ENCODE measurements around the gene CCS. TPM values are rescaled to one million over a fixed set of nuclear protein-coding genes. Genes with fewer than 3 reads are reported as not detected.

The CCS gene
- total and polyA plus RNA-seq, 2 of the 4 experiments (the other 2 are of a cell fraction) = 20.1 to 53.0 TPM

DNA sequence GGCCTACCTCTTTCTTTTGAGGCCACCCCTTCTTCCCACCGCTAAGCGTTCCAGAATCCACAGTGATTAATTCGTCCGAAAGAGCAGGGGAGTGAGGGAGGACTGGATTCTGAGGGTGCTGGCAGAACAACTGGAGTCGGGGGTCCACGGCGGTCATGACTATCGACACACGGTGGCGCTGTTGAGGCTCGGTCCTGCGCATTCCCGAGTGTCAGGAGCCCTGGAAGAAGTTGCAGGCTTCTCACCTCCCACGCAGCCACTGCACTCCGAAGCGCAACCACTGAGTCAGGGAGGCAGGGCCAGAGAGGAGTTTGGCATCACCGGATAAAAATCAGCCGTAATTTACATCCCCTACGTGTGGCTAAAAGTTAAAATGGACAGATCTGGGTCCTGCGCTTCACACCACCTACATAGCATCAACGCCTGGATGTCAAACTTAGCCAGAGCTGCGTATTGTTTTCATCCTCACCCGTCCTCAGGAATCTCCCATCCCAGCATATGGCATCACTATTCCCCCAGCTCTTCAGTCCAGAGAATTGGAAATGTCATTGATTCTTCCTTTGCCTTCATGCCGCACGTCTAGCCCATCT is 13.9 kb upstream of the CCS start (continued):
- TF ChIP-seq BHLHE40 (IDR thresholded peaks at IDR 0.05; ENCODE audit: low read depth, low read length) = peak; percentile 32; the same call in 1 of the 2 replicates

DNA sequence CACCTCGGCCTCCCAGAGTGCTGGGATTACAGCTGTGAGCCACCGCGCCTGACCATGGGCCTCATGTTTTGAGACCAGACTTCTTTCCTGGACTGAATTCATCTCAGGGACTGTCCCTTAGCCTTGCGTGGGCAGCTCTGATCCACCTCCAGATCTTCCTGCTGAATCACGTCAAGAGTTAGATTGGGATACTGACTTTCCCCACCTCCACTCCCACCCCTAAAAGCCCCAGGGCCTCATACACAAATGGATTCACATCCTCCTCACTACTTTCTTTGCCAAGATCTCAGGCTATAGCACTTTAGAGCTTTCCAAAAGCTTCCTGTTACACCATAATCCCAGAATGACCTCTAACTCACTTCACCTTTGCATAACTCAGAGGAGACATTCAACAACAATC is 12.2 kb upstream of the CCS start:
- 0 out of 2 replicates have a peak, but pooled peaks cover 2% of the 10 kb centered on the region for H3K9me3 ChIP-seq (ENCODE audit: control insufficient read depth, insufficient read depth, low read length)
- no peaks in the 10 kb centered on the region for H3K79me1 ChIP-seq (ENCODE audit: low read depth in 1 of 2, low read length in 2 of 2)
- no peak overlapping the region for H2BK120ac ChIP-seq (ENCODE audit: low read depth, low read length)
- 91% methylated on average over 5 of the region's 5 CpGs; no CpG with 5 or more reads in 1 of the 2 experiments for WGBS, 2 experiments (ENCODE audit: extremely low coverage in 2 of 2, insufficient read length in 1 of 2)
- no peak overlapping the region for H2BK5ac ChIP-seq (ENCODE audit: low read depth, low read length, poor library complexity, severe bottlenecking)
- no peak overlapping the region for H3K4ac ChIP-seq (ENCODE audit: low read depth, low read length)
- dilution Hi-C loops (cut with HindIII; ENCODE audit: low sequenced_read_pairs, unreplicated experiment) = no loop called here
- H3K36me3 ChIP-seq (ENCODE audit: control insufficient read depth, insufficient read depth, low read length) = no peaks in the 10 kb centered on the region
- H3K4me3 ChIP-seq (ENCODE audit: insufficient read depth, low read depth, low read length) = no peak overlapping the region
- DNase-seq = peak; percentile 34
- H2AK5ac ChIP-seq (ENCODE audit: low read depth, low read length) = no peak overlapping the region
- no peak overlapping the region for H4K8ac ChIP-seq (ENCODE audit: low read depth in 2 of 2, low read length in 2 of 2)
- BruUV-seq (replicated peaks) = no TSS peak
- no peaks in the 10 kb centered on the region for H4K20me1 ChIP-seq (ENCODE audit: insufficient read depth, low read length)
- ChIA-PET CTCF (interaction anchor here (1.8 kb wide), 1 partner anchor 98 kb away, joined by 5 read pairs; no protein-coding TSS in a partner anchor), POLR2A (ENCODE audit: unreplicated experiment) (no interaction called here)
- no peak overlapping the region for H3K56ac ChIP-seq (ENCODE audit: extremely low read depth, insufficient read depth, low read length)
- peaks cover 6% of the 10 kb centered on the region for H3K4me1 ChIP-seq (ENCODE audit: control insufficient read depth, insufficient read depth, low read length)
- no peaks in the 10 kb centered on the region for H3K9me1 ChIP-seq (ENCODE audit: insufficient read depth, low read length)
- H3K9ac ChIP-seq (ENCODE audit: low read depth, low read length) = no peak overlapping the region
- H3K27me3 ChIP-seq (ENCODE audit: control insufficient read depth, insufficient read depth, low read length) = no peaks in the 10 kb centered on the region
- H3K18ac ChIP-seq (ENCODE audit: low read depth, low read length) = no peak overlapping the region
- no peak overlapping the region for H2AK9ac ChIP-seq (replicated peaks; ENCODE audit: low read depth, low read length, poor library complexity)
- no peak overlapping the region for H2AFZ ChIP-seq (replicated peaks; ENCODE audit: low read length, poor library complexity)
- ATAC-seq (ENCODE audit: low read depth) = no peak
- no peak for TF ChIP-seq NFE2L2 (IDR thresholded peaks at IDR 0.05; ENCODE audit: low read depth, low read length)
- TF ChIP-seq SMC3 (IDR thresholded peaks at IDR 0.05; ENCODE audit: low read depth, low read length) = no peak
- TF ChIP-seq BHLHE40 (IDR thresholded peaks at IDR 0.05; ENCODE audit: low read depth, low read length) = no peak
- TF ChIP-seq CTCF (conservative IDR thresholded peaks at IDR 0.05; ENCODE audit: low read depth, low read length) = no peak
- TF ChIP-seq CHD1 (IDR thresholded peaks at IDR 0.05; ENCODE audit: low read depth, low read length) = no peak
- no peak for TF ChIP-seq ELK1 (IDR thresholded peaks at IDR 0.05; ENCODE audit: borderline replicate concordance, low read depth, low read length)
- no peak for TF ChIP-seq POLR2A (IDR thresholded peaks at IDR 0.05; ENCODE audit: low read depth, low read length)
- no peak for TF ChIP-seq CEBPB (IDR thresholded peaks at IDR 0.05; ENCODE audit: low read depth, low read length)
- no peak for TF ChIP-seq RAD21 (IDR thresholded peaks at IDR 0.05; ENCODE audit: low read length)
- no peak for TF ChIP-seq RFX5 (IDR thresholded peaks at IDR 0.05; ENCODE audit: low read depth, low read length)
- TF ChIP-seq MXI1 (IDR thresholded peaks at IDR 0.05; ENCODE audit: borderline replicate concordance, low read depth, low read length) = no peak
- TF ChIP-seq, protein P1, sequence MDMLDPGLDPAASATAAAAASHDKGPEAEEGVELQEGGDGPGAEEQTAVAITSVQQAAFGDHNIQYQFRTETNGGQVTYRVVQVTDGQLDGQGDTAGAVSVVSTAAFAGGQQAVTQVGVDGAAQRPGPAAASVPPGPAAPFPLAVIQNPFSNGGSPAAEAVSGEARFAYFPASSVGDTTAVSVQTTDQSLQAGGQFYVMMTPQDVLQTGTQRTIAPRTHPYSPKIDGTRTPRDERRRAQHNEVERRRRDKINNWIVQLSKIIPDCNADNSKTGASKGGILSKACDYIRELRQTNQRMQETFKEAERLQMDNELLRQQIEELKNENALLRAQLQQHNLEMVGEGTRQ (IDR thresholded peaks at IDR 0.05; ENCODE audit: low read depth, low read length) = no peak
- TF ChIP-seq RCOR1 (IDR thresholded peaks at IDR 0.05; ENCODE audit: insufficient replicate concordance, low read length) = no peak
- TF ChIP-seq MAFK (IDR thresholded peaks at IDR 0.05; ENCODE audit: low read depth, low read length) = no peak
- H3K27ac ChIP-seq (ENCODE audit: insufficient read depth, low read length) = no peak overlapping the region
- no peak overlapping the region for H2BK15ac ChIP-seq (ENCODE audit: low read depth, low read length)
- in situ Hi-C loops (cut with MboI; ENCODE audit: low sequenced_read_pairs) = no loop called here
- H4K91ac ChIP-seq (ENCODE audit: insufficient read depth, low read depth, low read length) = no peak overlapping the region
- no peak overlapping the region for H4K5ac ChIP-seq (ENCODE audit: low read depth, low read length)
- H3K23ac ChIP-seq (ENCODE audit: low read depth, low read length) = no peak overlapping the region
- intact Hi-C loops (cut with micrococcal nuclease) = no loop called here
- no peak overlapping the region for H2BK20ac ChIP-seq (ENCODE audit: low read depth, low read length)
- H3K4me2 ChIP-seq (ENCODE audit: low read depth, low read length) = no peak overlapping the region
- H3K14ac ChIP-seq (replicated peaks; ENCODE audit: low read depth, low read length) = no peak overlapping the region

All from IMR-90 (cell line).